Measurements from ENCODE around the gene DISP1.

DNA sequence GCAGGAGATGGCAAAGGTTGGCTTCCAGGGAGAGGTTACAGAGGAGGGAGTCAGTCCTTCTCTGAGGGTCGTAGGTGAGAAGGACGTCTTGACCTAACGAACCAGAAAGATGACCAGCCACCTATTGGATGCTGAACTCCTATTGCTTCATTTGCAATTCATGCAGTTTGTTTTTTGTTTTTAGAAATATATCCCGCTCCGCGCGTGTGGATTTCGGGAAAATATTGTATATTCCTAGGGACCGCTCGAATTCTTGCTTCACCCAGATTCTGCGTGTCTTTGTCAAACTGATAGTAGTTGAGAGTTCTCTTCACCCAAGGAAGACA, 564 bp downstream of the DISP1 start:
- TF ChIP-seq, protein P1, sequence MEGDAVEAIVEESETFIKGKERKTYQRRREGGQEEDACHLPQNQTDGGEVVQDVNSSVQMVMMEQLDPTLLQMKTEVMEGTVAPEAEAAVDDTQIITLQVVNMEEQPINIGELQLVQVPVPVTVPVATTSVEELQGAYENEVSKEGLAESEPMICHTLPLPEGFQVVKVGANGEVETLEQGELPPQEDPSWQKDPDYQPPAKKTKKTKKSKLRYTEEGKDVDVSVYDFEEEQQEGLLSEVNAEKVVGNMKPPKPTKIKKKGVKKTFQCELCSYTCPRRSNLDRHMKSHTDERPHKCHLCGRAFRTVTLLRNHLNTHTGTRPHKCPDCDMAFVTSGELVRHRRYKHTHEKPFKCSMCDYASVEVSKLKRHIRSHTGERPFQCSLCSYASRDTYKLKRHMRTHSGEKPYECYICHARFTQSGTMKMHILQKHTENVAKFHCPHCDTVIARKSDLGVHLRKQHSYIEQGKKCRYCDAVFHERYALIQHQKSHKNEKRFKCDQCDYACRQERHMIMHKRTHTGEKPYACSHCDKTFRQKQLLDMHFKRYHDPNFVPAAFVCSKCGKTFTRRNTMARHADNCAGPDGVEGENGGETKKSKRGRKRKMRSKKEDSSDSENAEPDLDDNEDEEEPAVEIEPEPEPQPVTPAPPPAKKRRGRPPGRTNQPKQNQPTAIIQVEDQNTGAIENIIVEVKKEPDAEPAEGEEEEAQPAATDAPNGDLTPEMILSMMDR (IDR thresholded peaks at IDR 0.05; ENCODE audit: low read depth, low read length, missing input control), result no peak
- TF ChIP-seq, protein P2, sequence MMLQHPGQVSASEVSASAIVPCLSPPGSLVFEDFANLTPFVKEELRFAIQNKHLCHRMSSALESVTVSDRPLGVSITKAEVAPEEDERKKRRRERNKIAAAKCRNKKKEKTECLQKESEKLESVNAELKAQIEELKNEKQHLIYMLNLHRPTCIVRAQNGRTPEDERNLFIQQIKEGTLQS (IDR thresholded peaks at IDR 0.05), result no peak
- TF ChIP-seq YY1 (IDR thresholded peaks at IDR 0.05) (no peak), SP1 (IDR thresholded peaks at IDR 0.05) (no peak), RAD21 (IDR thresholded peaks at IDR 0.05) (no peak), TAF1 (conservative IDR thresholded peaks at IDR 0.05) (no peak), EGR1 (IDR thresholded peaks at IDR 0.05; ENCODE audit: low read depth in 2 of 2) (no peak), JUND (IDR thresholded peaks at IDR 0.05) (no peak)
- TF ChIP-seq, protein P3, sequence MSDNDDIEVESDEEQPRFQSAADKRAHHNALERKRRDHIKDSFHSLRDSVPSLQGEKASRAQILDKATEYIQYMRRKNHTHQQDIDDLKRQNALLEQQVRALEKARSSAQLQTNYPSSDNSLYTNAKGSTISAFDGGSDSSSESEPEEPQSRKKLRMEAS (IDR thresholded peaks at IDR 0.05), result no peak
- TF ChIP-seq, protein P4, sequence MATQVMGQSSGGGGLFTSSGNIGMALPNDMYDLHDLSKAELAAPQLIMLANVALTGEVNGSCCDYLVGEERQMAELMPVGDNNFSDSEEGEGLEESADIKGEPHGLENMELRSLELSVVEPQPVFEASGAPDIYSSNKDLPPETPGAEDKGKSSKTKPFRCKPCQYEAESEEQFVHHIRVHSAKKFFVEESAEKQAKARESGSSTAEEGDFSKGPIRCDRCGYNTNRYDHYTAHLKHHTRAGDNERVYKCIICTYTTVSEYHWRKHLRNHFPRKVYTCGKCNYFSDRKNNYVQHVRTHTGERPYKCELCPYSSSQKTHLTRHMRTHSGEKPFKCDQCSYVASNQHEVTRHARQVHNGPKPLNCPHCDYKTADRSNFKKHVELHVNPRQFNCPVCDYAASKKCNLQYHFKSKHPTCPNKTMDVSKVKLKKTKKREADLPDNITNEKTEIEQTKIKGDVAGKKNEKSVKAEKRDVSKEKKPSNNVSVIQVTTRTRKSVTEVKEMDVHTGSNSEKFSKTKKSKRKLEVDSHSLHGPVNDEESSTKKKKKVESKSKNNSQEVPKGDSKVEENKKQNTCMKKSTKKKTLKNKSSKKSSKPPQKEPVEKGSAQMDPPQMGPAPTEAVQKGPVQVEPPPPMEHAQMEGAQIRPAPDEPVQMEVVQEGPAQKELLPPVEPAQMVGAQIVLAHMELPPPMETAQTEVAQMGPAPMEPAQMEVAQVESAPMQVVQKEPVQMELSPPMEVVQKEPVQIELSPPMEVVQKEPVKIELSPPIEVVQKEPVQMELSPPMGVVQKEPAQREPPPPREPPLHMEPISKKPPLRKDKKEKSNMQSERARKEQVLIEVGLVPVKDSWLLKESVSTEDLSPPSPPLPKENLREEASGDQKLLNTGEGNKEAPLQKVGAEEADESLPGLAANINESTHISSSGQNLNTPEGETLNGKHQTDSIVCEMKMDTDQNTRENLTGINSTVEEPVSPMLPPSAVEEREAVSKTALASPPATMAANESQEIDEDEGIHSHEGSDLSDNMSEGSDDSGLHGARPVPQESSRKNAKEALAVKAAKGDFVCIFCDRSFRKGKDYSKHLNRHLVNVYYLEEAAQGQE (IDR thresholded peaks at IDR 0.05), result no peak
- TF ChIP-seq, protein P5, sequence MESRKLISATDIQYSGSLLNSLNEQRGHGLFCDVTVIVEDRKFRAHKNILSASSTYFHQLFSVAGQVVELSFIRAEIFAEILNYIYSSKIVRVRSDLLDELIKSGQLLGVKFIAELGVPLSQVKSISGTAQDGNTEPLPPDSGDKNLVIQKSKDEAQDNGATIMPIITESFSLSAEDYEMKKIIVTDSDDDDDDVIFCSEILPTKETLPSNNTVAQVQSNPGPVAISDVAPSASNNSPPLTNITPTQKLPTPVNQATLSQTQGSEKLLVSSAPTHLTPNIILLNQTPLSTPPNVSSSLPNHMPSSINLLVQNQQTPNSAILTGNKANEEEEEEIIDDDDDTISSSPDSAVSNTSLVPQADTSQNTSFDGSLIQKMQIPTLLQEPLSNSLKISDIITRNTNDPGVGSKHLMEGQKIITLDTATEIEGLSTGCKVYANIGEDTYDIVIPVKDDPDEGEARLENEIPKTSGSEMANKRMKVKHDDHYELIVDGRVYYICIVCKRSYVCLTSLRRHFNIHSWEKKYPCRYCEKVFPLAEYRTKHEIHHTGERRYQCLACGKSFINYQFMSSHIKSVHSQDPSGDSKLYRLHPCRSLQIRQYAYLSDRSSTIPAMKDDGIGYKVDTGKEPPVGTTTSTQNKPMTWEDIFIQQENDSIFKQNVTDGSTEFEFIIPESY (IDR thresholded peaks at IDR 0.05), result no peak
